Measurements from ENCODE around the gene ARGFX.
"Not testable (repeated sequence)": the region's sequence is repeated elsewhere in the genome, so short reads cannot be mapped to it uniquely, and the experiment has no call there.

Gene ARGFX

GRCh38 chr3:121567649-121568048 is at the start of gene ARGFX:
Gene ARGFX (plus strand): TSS chr3:121567949. CDS start chr3:121570714, 2,765 bp downstream.
- DNase-seq (ENCODE audit: low read depth), result no peak

DNA sequence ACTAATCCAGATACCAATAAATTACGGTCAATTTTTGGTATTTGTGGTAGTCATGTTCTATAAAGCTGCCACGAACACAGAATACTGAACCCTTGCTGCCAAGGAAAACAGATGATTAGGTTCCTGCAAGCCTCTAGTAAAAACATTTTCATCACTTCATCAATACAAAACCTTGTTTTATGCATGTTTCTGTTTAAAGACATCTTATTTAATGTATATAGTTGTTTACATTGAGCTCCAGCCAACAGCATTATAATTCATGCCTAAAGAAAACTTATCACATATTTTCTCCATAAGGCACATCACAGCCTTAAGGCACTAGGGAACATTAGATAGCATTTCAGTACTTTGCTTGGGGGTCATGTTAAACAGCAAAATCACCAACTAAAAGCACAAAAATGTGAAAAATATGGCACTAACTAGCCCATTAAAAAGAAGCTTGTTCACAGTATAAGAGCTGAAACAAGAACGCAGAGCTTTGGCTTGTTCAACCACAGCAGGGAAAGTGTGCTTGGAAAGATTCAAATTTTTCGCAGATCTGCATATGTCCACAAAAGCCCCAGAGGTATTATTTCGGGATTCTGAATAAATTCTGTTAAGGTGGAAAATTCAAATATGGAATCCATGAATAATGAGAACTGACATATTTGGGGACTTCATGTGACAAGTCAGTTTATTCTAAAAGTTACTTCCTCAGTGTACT is 49.6 kb upstream of the ARGFX start:
- no peak for DNase-seq (ENCODE audit: low read depth)

DNA sequence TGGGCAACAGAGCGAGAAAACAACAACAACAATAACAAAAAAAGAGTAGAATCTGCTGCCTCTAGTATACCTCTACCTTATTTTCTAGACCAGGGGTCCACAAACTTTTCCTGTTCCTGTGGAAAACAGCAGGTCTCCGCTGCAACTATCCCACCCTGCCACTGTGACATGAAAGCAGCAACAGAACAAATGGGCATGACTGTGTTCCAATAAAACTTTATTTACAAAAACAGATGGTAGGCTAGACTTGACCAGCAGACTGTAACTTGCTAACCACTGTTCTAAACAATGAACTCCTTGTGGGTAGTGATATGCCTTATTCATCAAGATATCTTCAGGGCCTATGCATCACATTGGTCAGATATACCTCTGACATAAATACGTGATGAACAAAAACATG is 47.2 kb upstream of the ARGFX start:
- no peak for DNase-seq (ENCODE audit: low read depth)

- no peak for DNase-seq (ENCODE audit: low read depth)
These were observed 38.4 kb upstream of the ARGFX start for GRCh38 chr3:121529308-121529707.

- DNase-seq (ENCODE audit: low read depth), result no peak
These were observed 36.5 kb upstream of the ARGFX start for GRCh38 chr3:121531269-121531668.

- no peak for DNase-seq (ENCODE audit: low read depth)
These were observed 24.8 kb upstream of the ARGFX start for GRCh38 chr3:121542924-121543323.

DNA sequence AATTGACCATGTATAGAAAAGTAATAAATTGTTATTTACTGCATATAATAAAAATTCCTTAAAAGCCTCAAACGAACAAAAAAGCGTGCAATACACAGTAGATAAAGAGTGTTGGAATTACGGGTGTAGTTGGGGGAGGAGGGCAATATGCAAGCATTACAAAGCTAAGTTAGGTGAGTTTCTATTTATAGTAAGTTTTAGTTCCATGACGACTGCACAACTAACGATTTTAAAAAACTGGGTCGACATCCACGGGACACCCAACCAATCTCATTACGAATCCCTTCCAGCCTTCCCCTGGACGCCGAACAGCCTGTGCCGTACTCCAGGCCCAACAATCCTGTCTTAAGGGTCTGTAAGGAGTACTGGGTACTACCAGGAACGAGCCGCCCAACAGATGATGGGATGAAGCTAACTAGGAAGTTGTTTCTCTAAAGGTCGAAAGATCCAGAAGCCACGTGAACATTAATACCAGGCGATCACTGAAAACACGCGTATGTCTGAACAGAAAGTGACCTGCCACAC is 22.6 kb upstream of the ARGFX start:
- no peak for DNase-seq (ENCODE audit: low read depth)

DNA sequence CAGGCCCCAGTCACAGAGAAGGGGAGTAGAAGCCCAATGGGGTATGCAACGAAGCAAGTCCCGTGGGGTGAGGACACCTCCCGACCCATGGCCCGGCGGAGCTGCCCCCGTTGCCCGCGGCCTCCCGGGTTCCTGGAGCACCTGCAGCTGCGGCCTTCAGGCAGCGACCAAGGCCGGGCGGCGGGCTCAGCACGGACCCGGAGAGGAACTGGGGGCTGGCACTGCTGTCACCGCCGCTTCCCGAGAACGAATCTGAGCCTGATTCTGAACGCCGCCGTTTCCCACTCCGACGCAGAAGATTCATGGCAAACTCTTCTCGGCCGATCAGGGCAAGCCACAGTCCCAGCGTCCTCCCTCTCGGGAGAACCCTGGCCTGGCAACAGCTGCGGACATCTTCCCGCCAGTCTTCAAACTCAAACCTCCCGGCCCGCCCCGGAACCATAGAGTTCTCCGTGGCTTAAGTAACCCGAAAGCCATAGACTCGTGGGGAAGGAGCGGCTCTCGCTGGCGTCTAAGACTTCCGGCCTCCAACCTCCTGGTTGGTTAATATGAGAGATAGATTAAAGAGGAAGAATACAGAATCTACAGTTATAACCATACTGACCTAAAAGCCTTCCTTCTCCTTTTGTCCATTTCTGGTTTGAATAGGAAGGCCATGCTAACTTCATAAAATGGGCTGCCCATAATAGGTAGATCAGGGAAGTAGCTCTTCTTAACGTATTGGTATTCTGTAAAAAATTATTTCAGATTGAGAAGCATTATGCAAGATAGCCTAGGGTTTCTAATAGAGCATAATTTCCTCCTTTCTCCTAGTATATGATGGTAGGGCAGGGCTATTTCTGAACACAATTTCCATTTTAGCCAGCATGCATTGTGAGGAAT is 21.9 kb upstream of the ARGFX start, which contains the start of gene POLQ:
Gene POLQ (minus strand): TSS at position 415 of the 882 bp plus-strand sequence. CDS start 111 bp downstream, at position 304.
- peak; percentile 80 for DNase-seq (ENCODE audit: low read depth)

DNA sequence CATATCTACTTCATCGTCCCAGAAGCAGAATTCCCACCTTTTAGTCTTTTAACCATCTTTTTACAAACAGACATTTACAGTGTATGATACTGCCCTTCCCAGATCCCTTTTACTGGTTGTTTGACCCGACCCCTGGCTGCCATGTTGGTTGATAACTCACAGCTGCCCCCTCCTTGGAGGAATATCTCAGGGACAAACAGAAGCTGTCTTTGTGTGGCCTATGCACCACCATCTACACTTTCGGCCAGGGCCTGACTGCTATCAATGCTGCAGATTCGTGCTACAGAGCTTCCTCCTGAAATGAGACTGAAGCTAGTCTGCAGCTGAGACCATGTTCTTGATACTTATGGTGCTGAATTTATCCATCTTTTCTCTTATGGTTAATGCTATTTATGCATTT is 15.4 kb upstream of the ARGFX start:
- DNase-seq (ENCODE audit: low read depth), result no peak

GRCh38 chr3:121552797-121553196 is 15.0 kb upstream of the ARGFX start:
- DNase-seq (ENCODE audit: low read depth), result no peak

DNA sequence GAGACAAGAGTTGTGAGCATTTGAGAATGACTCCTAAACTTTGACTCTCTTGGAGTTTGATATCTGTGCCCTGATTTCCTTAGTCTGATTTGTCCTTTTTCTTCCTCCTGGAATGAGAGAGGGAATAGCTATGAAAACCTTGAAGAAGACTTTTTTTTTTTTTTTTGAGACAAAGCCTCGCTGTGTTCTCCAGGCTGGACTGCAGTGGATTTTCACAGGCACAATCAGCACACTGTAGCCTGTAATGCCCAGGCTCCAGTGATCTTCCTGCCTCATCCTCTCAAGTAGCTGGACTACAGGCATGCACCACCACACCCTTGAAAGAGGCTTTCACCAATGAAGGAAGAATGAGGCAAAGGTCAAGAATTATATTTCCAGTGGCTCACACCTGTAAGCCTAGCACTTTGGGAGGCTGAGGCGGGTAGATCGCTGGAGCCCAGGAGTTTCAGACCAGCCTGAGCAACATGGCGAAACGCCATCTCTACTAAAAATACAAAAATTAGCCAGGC is 10.3 kb upstream of the ARGFX start:
- no peak for DNase-seq (ENCODE audit: low read depth)

- DNase-seq (ENCODE audit: low read depth), result no peak
These were observed 5.6 kb upstream of the ARGFX start for GRCh38 chr3:121562148-121562547.

DNA sequence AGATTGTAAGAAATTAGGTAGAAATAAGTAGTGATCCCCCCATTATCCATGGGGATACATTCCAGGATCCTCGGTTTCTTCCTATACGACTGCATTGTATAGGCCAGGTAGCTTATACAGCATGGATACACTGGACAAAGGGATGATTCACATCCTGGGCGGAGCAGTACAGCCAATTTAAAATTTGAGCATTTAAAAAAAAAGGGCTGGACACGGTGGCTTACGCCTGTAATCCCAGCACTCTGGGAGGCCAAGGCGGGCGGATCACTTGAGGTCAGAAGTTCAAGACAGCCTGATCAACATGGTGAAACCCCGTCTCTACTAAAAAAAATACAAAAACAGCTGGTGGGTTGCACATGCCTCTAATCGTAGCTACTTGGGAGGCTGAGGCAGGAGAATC is 976 bp upstream of the ARGFX start:
- no peak for DNase-seq (ENCODE audit: low read depth)

DNA sequence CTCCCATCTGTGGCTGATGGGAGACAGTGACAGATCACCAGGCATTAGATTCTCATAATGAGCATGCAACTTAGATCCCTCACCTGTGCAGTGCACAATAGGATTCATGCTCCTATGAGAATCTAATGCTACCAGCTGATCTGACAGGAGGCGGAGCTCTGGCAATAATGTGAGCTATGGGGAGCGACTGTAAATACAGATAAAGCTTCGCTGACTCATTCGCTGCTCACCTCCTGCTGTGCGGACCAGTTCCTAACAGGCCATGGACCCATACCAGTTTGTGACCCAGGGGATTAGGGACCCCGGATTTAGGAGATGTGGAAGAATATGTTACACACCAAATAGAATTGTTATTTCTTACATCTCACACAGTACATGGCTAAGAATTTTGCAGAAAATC is 6.7 kb downstream of the ARGFX start:
- no peak for DNase-seq (ENCODE audit: low read depth)

DNA sequence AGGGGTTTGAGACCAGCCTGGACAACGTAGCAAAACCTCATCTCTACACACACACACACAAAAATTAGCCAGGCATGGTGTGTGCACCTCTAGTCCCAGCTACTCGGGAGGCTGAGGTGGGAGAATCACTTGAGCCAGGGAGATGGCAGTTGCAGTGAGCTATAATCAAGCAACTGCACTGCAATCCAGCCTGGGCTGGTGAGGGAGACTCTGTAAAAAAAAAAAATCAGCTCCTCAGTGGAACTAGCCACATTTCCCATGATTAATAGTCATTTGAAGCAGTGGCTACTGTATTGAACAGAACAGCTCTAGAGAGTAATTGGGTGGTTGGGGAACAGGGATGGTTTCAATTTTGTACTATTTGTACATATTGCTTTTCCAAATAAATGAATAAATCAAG is 13.9 kb downstream of the ARGFX start:
- no peak for DNase-seq (ENCODE audit: low read depth)

DNA sequence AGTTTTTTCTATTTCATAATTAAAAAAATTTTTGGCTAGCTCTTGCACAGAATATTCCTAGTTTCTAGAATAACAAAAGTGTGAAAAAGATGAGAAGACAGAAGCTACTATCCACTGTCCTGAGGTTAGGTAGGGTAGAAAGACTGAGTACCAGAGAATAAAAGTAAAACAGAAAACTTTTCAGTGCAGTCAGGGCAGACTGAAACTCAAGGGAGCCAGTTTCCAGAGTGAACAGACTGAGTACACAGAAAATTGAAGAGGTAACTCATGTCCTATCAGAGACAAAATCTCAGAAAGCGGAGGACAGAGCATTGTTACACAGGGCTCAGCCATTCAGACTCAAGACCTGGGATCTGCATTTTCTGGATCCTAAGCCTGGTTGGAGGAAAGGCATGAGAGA is 16.7 kb downstream of the ARGFX start:
- no peak for DNase-seq (ENCODE audit: low read depth)

GRCh38 chr3:121592856-121593702 is 25.3 kb downstream of the ARGFX start, which contains the start of gene FBXO40:
Gene FBXO40 (plus strand): TSS chr3:121593379. CDS start chr3:121620576, 27,197 bp downstream.
- no peak for DNase-seq (ENCODE audit: low read depth)

- DNase-seq (ENCODE audit: low read depth), result not testable (repeated sequence)
These were observed 26.1 kb downstream of the ARGFX start for GRCh38 chr3:121593806-121594205.

DNA sequence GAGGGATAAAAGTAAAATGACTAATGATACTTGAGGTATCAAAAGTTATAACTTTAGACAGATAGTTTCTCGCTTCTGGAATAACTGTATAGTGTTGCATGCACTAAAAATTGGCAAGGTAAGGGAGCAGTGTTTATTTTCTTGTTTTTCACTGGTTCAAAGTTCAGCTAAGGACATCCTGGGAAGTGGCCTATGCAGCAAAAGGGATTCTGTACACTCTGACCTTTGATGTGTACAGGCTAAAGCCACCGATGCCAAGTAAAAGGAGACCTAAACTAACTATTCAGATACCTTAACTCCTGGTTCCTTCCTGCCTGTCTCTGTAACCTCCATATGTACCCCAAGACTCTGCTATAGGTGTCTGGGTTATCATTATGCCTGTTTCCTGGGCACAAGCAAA is 27.1 kb downstream of the ARGFX start:
- DNase-seq (ENCODE audit: low read depth), result no peak

- DNase-seq (ENCODE audit: low read depth), result no peak
These were observed 28.1 kb downstream of the ARGFX start for GRCh38 chr3:121595765-121596406.

DNA sequence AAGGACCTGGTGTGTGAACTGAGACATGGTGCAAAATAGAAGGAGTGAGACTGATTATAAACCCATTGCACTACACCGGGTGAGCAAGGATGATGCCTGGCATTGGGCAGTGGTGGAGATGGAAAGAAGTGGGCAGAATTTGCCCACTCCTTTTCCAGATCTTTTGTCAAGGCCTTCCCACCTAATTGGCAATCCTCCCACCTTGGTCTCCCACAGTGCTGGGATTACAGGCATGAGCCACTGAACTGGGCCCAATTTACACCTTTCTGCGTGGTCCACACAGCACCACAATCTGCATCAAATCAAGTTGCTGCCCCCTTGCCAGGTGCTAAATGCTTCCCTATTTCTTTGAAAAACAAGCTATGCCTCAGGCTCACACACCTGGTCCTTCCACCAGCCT is 30.8 kb downstream of the ARGFX start:
- no peak for DNase-seq (ENCODE audit: low read depth)

Data from activated T-cell treated with anti-CD3 and anti-CD28 coated beads for 24 hours (primary cell).